ENCODE measurements around the gene DSG1. TPM values are rescaled to one million over a fixed set of nuclear protein-coding genes. Genes with fewer than 3 reads are reported as not detected.

The DSG1 gene
- polyA plus RNA-seq, 3 donors = not detected

DNA sequence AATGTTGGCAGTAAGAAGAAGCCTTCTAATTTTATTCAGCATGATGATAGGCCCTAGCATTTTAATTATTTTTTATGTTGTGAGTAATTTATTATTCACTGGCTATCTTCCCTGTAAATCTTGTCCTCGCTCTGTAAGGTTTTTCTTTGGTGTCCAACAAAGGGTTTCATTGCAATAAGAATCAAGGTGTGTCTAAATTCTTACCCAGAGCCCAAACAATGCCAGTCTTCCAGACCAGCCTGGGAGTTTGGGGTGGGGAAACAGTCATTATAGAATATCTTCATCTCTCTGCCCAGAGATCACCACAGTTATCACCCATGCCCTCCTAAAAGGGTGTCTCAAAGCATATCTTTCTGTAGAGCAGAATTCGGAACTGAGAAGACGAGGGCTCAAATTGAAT is 58.5 kb downstream of the DSG1 start, which contains the start of gene DSG4:
DSG4 (plus strand) TSS at position 301 of the 400 bp plus-strand sequence. CDS start 135 bp downstream, outside the sequence.
- peaks cover 0 to 2% (median 0%) of the 10 kb centered on the region in 3 donors for H3K27me3 Mint-ChIP-seq (ENCODE audit: low read depth in 3 of 3)
- H3K4me1 Mint-ChIP-seq = no peaks in the 10 kb centered on the region
- H3K4me2 ChIP-seq (replicated peaks; ENCODE audit: extremely low read depth, low read length, poor library complexity, severe bottlenecking) = no peak within 1 kb of the TSS
- no peaks in the 10 kb centered on the region for H3K4me1 ChIP-seq (ENCODE audit: control insufficient read depth in 1 of 2, insufficient read depth in 2 of 2, low read length in 2 of 2)
- H4K20me1 ChIP-seq (ENCODE audit: insufficient read depth, low read length) = no peaks in the 10 kb centered on the region
- H3K27ac ChIP-seq (ENCODE audit: low read depth in 1 of 2, low read length in 2 of 2) = no peak within 1 kb of the TSS
- TF ChIP-seq CTCF (IDR thresholded peaks at IDR 0.05) = no peak
- no peaks in the 10 kb centered on the region for H3K36me3 ChIP-seq (replicated peaks in 1 of 2; ENCODE audit: control insufficient read depth in 1 of 2, insufficient read depth in 2 of 2, low read length in 2 of 2)
- no peak within 1 kb of the TSS for H3K27ac Mint-ChIP-seq
- H3K36me3 Mint-ChIP-seq = no peaks in the 10 kb centered on the region
- no peak within 1 kb of the TSS for H3K9ac ChIP-seq (ENCODE audit: insufficient read depth, low read length, poor library complexity, severe bottlenecking)
- DNase-seq = no peak
- no peaks in the 10 kb centered on the region for H3K9me3 ChIP-seq (replicated peaks in 1 of 2; ENCODE audit: control insufficient read depth in 1 of 2, insufficient read depth in 1 of 2, low read length in 2 of 2)
- 80% methylated on average over 2 of the region's 3 CpGs for WGBS (ENCODE audit: insufficient coverage)
- no peak within 1 kb of the TSS for H3K4me3 ChIP-seq (replicated peaks in 1 of 3; ENCODE audit: low read depth in 2 of 3, low read length in 3 of 3)
- H3K27me3 ChIP-seq (ENCODE audit: control insufficient read depth in 2 of 2, insufficient read depth in 2 of 2, low read length in 2 of 2) = no peaks in the 10 kb centered on the region
- no peaks in the 10 kb centered on the region for H3K79me2 ChIP-seq (ENCODE audit: insufficient read depth, low read length)
- intact Hi-C loops (cut with micrococcal nuclease) = no loop called here
- peaks cover 0 to 2% (median 0%) of the 10 kb centered on the region in 7 donors for H3K9me3 Mint-ChIP-seq
- H3K4me3 Mint-ChIP-seq = no peak within 1 kb of the TSS
- H2AFZ ChIP-seq (ENCODE audit: insufficient read depth, low read depth, low read length, poor library complexity, severe bottlenecking) = no peak within 1 kb of the TSS

GRCh38 chr18:31380912-31381311 is 63.0 kb downstream of the DSG1 start:
- H3K4me1 Mint-ChIP-seq = no peaks in the 10 kb centered on the region
- no peaks in the 10 kb centered on the region for H4K20me1 ChIP-seq (ENCODE audit: insufficient read depth, low read length)
- no peak overlapping the region for H3K4me2 ChIP-seq (replicated peaks; ENCODE audit: extremely low read depth, low read length, poor library complexity, severe bottlenecking)
- H3K27me3 ChIP-seq (ENCODE audit: control insufficient read depth in 2 of 2, insufficient read depth in 2 of 2, low read length in 2 of 2) = no peaks in the 10 kb centered on the region
- H3K36me3 ChIP-seq (replicated peaks in 1 of 2; ENCODE audit: control insufficient read depth in 1 of 2, insufficient read depth in 2 of 2, low read length in 2 of 2) = no peaks in the 10 kb centered on the region
- no peak for TF ChIP-seq CTCF (IDR thresholded peaks at IDR 0.05)
- H3K27ac Mint-ChIP-seq = no peak overlapping the region
- H3K9me3 Mint-ChIP-seq = peaks cover 0 to 2% (median 0%) of the 10 kb centered on the region in 7 donors
- no peaks in the 10 kb centered on the region for H3K4me1 ChIP-seq (ENCODE audit: control insufficient read depth in 1 of 2, insufficient read depth in 2 of 2, low read length in 2 of 2)
- H3K79me2 ChIP-seq (ENCODE audit: insufficient read depth, low read length) = no peaks in the 10 kb centered on the region
- H3K27me3 Mint-ChIP-seq (ENCODE audit: low read depth in 3 of 3) = peaks cover 0 to 2% (median 0%) of the 10 kb centered on the region in 3 donors
- H2AFZ ChIP-seq (ENCODE audit: insufficient read depth, low read depth, low read length, poor library complexity, severe bottlenecking) = no peak overlapping the region
- DNase-seq = no peak
- H3K9ac ChIP-seq (ENCODE audit: insufficient read depth, low read length, poor library complexity, severe bottlenecking) = no peak overlapping the region
- H3K4me3 Mint-ChIP-seq = no peak overlapping the region
- no CpG with 5 or more reads among the region's 2 CpGs for WGBS (ENCODE audit: insufficient coverage)
- no peaks in the 10 kb centered on the region for H3K36me3 Mint-ChIP-seq
- no peak overlapping the region for H3K27ac ChIP-seq (ENCODE audit: low read depth in 1 of 2, low read length in 2 of 2)
- no peaks in the 10 kb centered on the region for H3K9me3 ChIP-seq (replicated peaks in 1 of 2; ENCODE audit: control insufficient read depth in 1 of 2, insufficient read depth in 1 of 2, low read length in 2 of 2)
- H3K4me3 ChIP-seq (replicated peaks in 1 of 3; ENCODE audit: low read depth in 2 of 3, low read length in 3 of 3) = no peak overlapping the region
- intact Hi-C loops (cut with micrococcal nuclease) = no loop called here

All from CD14-positive monocyte (primary cell).